ENCODE results near the gene WDR1. TPM values are rescaled to one million over a fixed set of nuclear protein-coding genes. Genes with fewer than 3 reads are reported as not detected.

WDR1 gene
- total and polyA plus RNA-seq, 2 donors (not counting 3 experiments of a cell fraction or from before 2014, with no cell fraction given): 590 to 660 TPM

DNA sequence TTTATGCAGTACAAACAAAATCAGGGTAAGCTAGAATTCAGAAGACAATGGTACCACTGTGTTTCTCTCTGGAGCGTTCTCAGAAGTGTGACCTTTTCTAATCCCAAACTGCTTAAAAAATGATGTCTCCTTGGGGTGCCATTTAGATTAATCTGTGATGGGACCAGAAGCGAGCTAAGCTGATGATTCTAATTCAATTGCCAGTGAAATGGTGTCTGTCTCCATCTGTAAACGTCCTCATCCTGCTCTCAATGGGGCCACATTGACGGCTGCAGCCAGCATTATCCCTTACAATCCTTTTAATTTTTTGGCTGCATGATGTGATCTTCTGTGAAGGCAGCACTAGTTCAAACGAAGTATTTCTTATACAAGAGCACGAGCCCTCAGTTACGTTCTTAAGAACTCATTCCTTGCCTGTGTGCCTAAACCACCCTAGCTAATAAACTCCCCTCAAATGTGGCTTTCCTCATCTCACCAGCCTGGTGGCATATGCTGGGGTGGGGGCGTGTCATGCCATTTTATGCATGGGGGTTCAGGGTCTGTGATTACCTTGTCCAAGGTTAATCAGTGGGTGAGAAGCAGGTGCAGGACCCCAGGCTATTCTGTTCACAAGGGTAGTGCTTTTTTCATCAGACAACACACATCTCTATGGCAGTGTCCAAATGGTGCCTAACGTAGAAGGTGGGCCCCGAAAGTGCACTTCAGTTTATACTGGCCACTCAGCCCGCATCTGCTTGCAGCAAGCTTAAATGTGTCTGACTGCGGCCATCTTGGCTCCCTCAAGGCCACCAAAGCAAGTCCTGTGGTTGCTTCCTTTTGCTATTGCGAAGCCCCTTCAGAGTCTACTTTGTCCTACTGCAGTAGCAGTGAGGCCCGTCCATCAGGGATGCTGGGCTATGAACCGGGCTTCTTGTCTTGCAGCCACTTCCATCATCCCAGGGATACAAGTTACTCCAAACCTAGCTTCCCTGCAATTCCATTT, 49.6 kb downstream of the WDR1 start:
- Histone ChIP-seq H3K9me1 (replicated peaks; ENCODE audit: control insufficient read depth, extremely low read depth, insufficient read depth, low read length) (no peaks in the 10 kb centered on the region), H3K4me1 (ENCODE audit: control insufficient read depth, extremely low read depth, insufficient read depth, low read length) (no peaks in the 10 kb centered on the region), H3K9ac (replicated peaks; ENCODE audit: extremely low read depth, insufficient read depth, low read length) (no peak overlapping the region), H3K27me3 (ENCODE audit: control insufficient read depth in 2 of 2, insufficient read depth in 2 of 2, low read length in 2 of 2) (no peaks in the 10 kb centered on the region), H2AFZ (ENCODE audit: low read depth, low read length) (no peak overlapping the region), H3K4me3 (replicated peaks in 1 of 3; ENCODE audit: insufficient read depth in 1 of 3, low read depth in 1 of 3, low read length in 3 of 3) (no peak overlapping the region), H3K36me3 (ENCODE audit: control insufficient read depth in 2 of 2, extremely low read depth in 1 of 2, insufficient read depth in 2 of 2, low read length in 2 of 2) (peaks cover 3 to 9% of the 10 kb centered on the region in 2 experiments), H3K79me2 (ENCODE audit: control insufficient read depth, insufficient read depth, low read length) (no peaks in the 10 kb centered on the region), H3K27ac (ENCODE audit: insufficient read depth, low read depth, low read length) (no peak overlapping the region), H3K9me3 (replicated peaks; ENCODE audit: control insufficient read depth, insufficient read depth, low read length) (no peaks in the 10 kb centered on the region), H4K20me1 (replicated peaks; ENCODE audit: control insufficient read depth, extremely low read depth, insufficient read depth, low read length) (no peaks in the 10 kb centered on the region), H3K4me2 (ENCODE audit: insufficient read depth, low read length) (no peak overlapping the region)
- dilution Hi-C loops (cut with MboI; ENCODE audit: extremely low pct_ligation_motif_present, low sequenced_read_pairs) (no loop called here), intact Hi-C loops (cut with micrococcal nuclease) (no loop called here)
- DNase-seq (ENCODE audit: low read depth, low spot score) (no peak), FAIRE-seq (no peak)
- TF ChIP-seq, protein P1, sequence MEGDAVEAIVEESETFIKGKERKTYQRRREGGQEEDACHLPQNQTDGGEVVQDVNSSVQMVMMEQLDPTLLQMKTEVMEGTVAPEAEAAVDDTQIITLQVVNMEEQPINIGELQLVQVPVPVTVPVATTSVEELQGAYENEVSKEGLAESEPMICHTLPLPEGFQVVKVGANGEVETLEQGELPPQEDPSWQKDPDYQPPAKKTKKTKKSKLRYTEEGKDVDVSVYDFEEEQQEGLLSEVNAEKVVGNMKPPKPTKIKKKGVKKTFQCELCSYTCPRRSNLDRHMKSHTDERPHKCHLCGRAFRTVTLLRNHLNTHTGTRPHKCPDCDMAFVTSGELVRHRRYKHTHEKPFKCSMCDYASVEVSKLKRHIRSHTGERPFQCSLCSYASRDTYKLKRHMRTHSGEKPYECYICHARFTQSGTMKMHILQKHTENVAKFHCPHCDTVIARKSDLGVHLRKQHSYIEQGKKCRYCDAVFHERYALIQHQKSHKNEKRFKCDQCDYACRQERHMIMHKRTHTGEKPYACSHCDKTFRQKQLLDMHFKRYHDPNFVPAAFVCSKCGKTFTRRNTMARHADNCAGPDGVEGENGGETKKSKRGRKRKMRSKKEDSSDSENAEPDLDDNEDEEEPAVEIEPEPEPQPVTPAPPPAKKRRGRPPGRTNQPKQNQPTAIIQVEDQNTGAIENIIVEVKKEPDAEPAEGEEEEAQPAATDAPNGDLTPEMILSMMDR (IDR thresholded peaks at IDR 0.05; ENCODE audit: extremely low read depth in 1 of 2, insufficient read depth in 1 of 2, low read depth in 1 of 2, low read length in 2 of 2): no peak
- TF ChIP-seq EZH2 (IDR thresholded peaks at IDR 0.05; ENCODE audit: borderline replicate concordance, low read depth, low read length, severe bottlenecking): no peak
- no peak for TF ChIP-seq JUN (IDR thresholded peaks at IDR 0.05; ENCODE audit: borderline replicate concordance, insufficient read depth, insufficient read length, low read depth)
- TF ChIP-seq, protein P2, sequence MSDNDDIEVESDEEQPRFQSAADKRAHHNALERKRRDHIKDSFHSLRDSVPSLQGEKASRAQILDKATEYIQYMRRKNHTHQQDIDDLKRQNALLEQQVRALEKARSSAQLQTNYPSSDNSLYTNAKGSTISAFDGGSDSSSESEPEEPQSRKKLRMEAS (IDR thresholded peaks at IDR 0.05; ENCODE audit: insufficient read depth, insufficient read length): no peak
- TF ChIP-seq POLR2AphosphoS5 (IDR thresholded peaks at IDR 0.05; ENCODE audit: insufficient read depth, low read depth, low read length): no peak
- no peak for TF ChIP-seq FOS (IDR thresholded peaks at IDR 0.05; ENCODE audit: borderline replicate concordance, insufficient read depth, low read length)
- no peak for TF ChIP-seq MYC (IDR thresholded peaks at IDR 0.05; ENCODE audit: low read depth, low read length)
- no peak for TF ChIP-seq POLR2A (IDR thresholded peaks at IDR 0.05; ENCODE audit: low read depth, low read length)
- no peak for TF ChIP-seq GATA2 (IDR thresholded peaks at IDR 0.05; ENCODE audit: insufficient read depth, insufficient read length, low read depth, low read length)
- POLR2A ChIA-PET: no interaction called here
- BruUV-seq (replicated peaks): no TSS peak
- CTCF ChIA-PET: interaction anchor here (0.9 to 3.0 kb wide), 2 partner anchors 52 to 186 kb away, joined by 3 to 15 read pairs; no protein-coding TSS in a partner anchor
